RPMI8226 (cell line): ENCODE measurements around the gene CHMP5.
A peak's percentile ranks its signal among the peaks of the same experiment; 100 is the strongest.
"Not testable (repeated sequence)": the region's sequence is repeated elsewhere in the genome, so short reads cannot be mapped to it uniquely, and the experiment has no call there.

Experiments used
- DNase-seq: peaks from one replicate; pipeline ENCODE4 v3.0.0-alpha.2; 2015

CHMP5 gene

GRCh38 chr9:33285502-33285901 lies 20.7 kb downstream of the CHMP5 start:
- DNase-seq, result no peak

- DNase-seq, result peak; percentile 81
Observed at GRCh38 chr9:33287087-33287490, 22.2 kb downstream of the CHMP5 start.

GRCh38 chr9:33288235-33288634 lies 23.4 kb downstream of the CHMP5 start:
- DNase-seq, result no peak

- no peak for DNase-seq
Observed at GRCh38 chr9:33288828-33289483, 24.1 kb downstream of the CHMP5 start.

GRCh38 chr9:33289496-33289895 lies 24.6 kb downstream of the CHMP5 start:
- no peak for DNase-seq

GRCh38 chr9:33289936-33290246 lies 25.0 kb downstream of the CHMP5 start:
- no peak for DNase-seq

- peak; percentile 98 for DNase-seq
Observed at GRCh38 chr9:33290247-33291030, 25.6 kb downstream of the CHMP5 start, which contains the start of gene NFX1. NFX1 (plus strand) TSS chr9:33290516; CDS start chr9:33290573, 57 bp downstream.

- no peak for DNase-seq
Observed at GRCh38 chr9:33291031-33291397, 26.2 kb downstream of the CHMP5 start.

GRCh38 chr9:33291901-33292300 lies 27.1 kb downstream of the CHMP5 start:
- DNase-seq, result no peak

- DNase-seq, result no peak
Observed at GRCh38 chr9:33293782-33294181, 28.9 kb downstream of the CHMP5 start.

- DNase-seq, result no peak
Observed at GRCh38 chr9:33294670-33295432, 30.0 kb downstream of the CHMP5 start.

- DNase-seq, result no peak
Observed at GRCh38 chr9:33295571-33295970, 30.7 kb downstream of the CHMP5 start.

GRCh38 chr9:33297432-33297831 lies 32.6 kb downstream of the CHMP5 start:
- peak; percentile 94 for DNase-seq

GRCh38 chr9:33300546-33300945 lies 35.7 kb downstream of the CHMP5 start:
- DNase-seq, result no peak

GRCh38 chr9:33304362-33304761 lies 39.5 kb downstream of the CHMP5 start:
- DNase-seq, result no peak

GRCh38 chr9:33306037-33306436 lies 41.2 kb downstream of the CHMP5 start:
- DNase-seq, result no peak

GRCh38 chr9:33307067-33307466 lies 42.2 kb downstream of the CHMP5 start:
- no peak for DNase-seq

- DNase-seq, result no peak
Observed at GRCh38 chr9:33309903-33310302, 45.1 kb downstream of the CHMP5 start.

- no peak for DNase-seq
Observed at GRCh38 chr9:33310748-33311147, 45.9 kb downstream of the CHMP5 start.

GRCh38 chr9:33311953-33312352 lies 47.1 kb downstream of the CHMP5 start:
- no peak for DNase-seq

GRCh38 chr9:33315371-33315770 lies 50.5 kb downstream of the CHMP5 start:
- no peak for DNase-seq

- not testable (repeated sequence) for DNase-seq
Observed at GRCh38 chr9:33317136-33317535, 52.3 kb downstream of the CHMP5 start.

GRCh38 chr9:33318225-33318624 lies 53.4 kb downstream of the CHMP5 start:
- DNase-seq, result no peak

GRCh38 chr9:33318781-33319180 lies 53.9 kb downstream of the CHMP5 start:
- no peak for DNase-seq
